Sciatic nerve (tissue), 2 donors: ENCODE results near the gene MUC5B. TPM values are rescaled to one million over a fixed set of nuclear protein-coding genes. Genes with fewer than 3 reads are reported as not detected.
A peak's percentile ranks its signal among the peaks of the same experiment; 100 is the strongest.
"Not testable (repeated sequence)": the region's sequence is repeated elsewhere in the genome, so short reads cannot be mapped to it uniquely, and the experiment has no call there.

Experiments
- ATAC-seq: fragments of 200-7000 bp; cut with Tn5 transposase; one replicate; pipeline ENCODE4 v1.9.1; 2020; ENCODE audit warnings: mild to moderate bottlenecking, moderate library complexity
- DNase-seq: peaks from one replicate; pipeline ENCODE4 v3.0.0-alpha.2; 2020; ENCODE audit warnings: low spot score
- intact Hi-C: fragments of 100-400 bp; cut with DNase I; formaldehyde crosslinking; loops from one replicate; pipeline ENCODE4 v1.14.2; 2022
- total RNA-seq: library from RNA; stranded (reverse); fragmentation: NEBNext Ultra II Directional; extraction: Animal tissue kit (Norgen Biotek cat#: 25700); gene quantifications from one replicate; pipeline ENCODE4 v1.2.1, GENCODE V29; 2021
- donor health status: DM: no; HTN: no; CAD: no.
- donor health status: DM: no; HTN: no; CAD: no.

Gene MUC5B
- total RNA-seq, 1 donor from 2014 or later = 0.71 TPM

DNA sequence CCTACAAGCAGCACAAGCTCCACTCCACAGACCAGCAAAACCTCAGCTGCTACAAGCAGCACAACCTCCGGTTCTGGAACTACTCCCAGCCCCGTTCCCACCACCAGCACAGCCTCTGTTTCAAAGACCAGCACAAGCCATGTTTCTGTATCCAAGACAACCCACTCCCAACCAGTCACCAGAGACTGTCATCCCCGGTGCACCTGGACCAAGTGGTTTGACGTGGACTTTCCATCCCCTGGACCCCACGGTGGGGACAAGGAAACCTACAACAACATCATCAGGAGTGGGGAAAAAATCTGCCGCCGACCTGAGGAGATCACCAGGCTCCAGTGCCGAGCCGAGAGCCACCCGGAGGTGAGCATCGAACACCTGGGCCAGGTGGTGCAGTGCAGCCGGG lies 33.0 kb upstream of the MUC5B start:
- DNase-seq, intact Hi-C loops, ATAC-seq: not testable (repeated sequence)

DNA sequence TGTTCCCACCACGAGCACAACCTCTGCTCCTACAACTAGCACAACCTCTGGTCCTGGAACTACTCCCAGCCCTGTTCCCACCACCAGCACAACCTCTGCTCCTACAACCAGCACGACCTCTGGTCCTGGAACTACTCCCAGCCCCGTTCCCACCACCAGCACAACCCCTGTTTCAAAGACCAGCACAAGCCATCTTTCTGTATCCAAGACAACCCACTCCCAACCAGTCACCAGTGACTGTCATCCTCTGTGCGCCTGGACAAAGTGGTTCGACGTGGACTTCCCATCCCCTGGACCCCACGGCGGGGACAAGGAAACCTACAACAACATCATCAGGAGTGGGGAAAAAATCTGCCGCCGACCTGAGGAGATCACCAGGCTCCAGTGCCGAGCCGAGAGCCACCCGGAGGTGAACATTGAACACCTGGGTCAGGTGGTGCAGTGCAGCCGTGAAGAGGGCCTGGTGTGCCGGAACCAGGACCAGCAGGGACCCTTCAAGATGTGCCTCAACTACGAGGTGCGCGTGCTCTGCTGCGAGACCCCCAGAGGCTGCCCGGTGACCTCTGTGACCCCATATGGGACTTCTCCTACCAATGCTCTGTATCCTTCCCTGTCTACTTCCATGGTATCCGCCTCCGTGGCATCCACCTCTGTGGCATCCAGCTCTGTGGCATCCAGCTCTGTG lies 30.9 kb upstream of the MUC5B start:
- ATAC-seq, intact Hi-C loops: not testable (repeated sequence)
- peak; percentile 42 for DNase-seq

DNA sequence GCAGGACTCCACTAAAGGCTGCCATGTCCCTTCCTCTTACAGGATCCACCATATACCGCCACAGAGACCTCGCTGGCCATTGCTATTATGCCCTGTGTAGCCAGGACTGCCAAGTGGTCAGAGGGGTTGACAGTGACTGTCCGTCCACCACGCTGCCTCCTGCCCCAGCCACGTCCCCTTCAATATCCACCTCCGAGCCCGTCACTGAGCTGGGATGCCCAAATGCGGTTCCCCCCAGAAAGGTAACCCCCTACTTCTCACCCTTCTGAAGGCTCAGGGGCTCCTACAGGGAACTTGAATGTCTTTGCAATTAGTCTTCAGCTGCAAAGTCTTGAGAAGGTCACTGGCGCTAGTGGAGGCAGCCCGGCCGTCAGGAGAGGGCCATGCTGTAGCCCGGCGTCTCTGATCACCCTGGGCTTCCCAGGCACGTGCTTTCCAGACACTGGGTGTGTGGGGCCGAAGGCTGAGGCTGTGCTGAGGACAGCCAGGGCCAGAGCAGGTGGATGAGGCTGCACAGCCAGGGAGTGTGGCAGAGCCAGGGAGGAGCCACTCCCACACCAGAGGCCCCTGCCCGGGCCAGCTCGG lies 30.0 kb upstream of the MUC5B start:
- no peak for ATAC-seq
- intact Hi-C loops = no loop called here
- peak; percentile 34 for DNase-seq

DNA sequence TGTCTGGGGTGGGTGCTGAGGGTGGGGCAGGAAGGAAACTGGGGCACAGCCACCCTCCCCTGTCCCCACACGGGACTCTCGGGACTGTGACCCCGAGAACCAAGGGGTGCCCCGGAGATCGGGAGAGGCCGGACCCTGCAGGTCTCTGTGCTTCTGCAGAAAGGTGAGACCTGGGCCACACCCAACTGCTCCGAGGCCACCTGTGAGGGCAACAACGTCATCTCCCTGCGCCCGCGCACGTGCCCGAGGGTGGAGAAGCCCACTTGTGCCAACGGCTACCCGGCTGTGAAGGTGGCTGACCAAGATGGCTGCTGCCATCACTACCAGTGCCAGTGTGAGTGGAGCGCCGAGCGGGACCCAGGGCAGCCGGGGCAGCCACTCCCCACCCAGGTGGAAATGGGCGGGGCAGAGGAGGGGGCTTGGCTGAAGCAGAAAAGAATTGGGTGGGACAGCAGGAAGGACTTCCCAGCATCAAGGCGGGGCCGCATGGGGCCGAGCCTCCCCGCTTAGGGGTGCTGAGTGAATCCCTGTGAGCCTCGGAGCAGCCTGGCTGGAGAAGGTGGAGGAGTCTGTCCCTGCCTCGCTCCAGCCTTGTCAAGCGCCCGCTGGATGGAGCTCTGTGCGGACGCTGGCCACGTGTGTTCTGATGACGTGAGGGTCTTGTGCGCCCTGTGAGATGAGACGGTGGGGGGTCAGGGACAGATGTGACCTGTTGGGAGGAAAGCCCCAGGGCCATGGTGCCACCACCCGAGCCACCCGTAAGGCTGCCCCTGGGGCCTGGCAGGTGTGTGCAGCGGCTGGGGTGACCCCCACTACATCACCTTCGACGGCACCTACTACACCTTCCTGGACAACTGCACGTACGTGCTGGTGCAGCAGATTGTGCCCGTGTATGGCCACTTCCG lies 29.3 kb upstream of the MUC5B start:
- intact Hi-C loops = no loop called here
- ATAC-seq (peak; percentile 15), DNase-seq (peak; percentile 53)

DNA sequence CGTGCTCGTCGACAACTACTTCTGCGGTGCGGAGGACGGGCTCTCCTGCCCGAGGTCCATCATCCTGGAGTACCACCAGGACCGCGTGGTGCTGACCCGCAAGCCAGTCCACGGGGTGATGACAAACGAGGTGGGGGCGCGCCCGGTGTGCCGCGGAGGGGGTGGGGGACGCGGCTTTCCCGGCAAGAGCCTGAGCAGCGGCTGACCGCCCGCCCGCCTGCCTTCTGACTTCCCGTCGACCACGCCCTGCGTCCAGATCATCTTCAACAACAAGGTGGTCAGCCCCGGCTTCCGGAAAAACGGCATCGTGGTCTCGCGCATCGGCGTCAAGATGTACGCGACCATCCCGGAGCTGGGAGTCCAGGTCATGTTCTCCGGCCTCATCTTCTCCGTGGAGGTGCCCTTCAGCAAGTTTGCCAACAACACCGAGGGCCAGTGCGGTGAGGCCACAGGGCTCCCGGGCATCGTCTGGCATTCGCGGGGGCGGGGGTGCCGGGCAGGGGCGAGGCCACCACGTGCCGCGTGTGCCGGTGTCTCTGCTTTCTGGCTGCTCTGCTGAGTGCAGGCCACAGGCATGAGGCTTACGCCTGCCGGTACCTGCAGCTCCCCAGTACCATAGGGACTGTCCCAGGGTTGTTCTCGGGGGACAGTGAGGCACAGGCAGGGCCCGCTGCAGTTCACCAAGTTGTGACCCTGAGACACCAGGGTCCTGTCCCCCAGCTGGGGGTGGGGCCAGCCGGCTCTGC lies 28.5 kb upstream of the MUC5B start:
- intact Hi-C loops = no loop called here
- ATAC-seq (no peak), DNase-seq (peak; percentile 56)

DNA sequence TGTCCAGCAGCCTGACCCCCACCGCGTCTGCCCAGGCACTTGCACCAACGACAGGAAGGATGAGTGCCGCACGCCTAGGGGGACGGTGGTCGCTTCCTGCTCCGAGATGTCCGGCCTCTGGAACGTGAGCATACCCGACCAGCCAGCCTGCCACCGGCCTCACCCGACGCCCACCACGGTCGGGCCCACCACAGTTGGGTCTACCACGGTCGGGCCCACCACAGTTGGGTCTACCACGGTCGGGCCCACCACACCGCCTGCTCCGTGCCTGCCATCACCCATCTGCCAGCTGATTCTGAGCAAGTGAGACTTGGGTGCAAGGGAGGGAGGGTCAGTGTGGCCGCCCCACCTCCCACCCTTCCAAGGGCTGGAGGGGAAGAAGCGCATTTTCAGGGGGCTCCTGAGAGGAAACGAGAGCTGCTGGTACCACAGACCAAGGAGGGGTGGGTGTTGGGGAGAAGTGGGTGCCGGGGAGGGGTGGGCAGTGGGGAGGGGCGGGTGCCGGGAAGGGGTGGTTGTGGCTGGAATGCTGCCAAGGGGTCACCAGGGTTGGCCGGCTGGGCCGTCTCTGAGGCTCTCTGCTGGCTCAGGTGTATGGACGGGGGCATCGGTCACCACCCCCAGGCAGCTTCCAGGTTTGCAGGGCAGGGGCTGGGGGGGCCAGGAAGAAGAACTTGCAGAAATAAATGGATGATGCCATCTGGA lies 27.7 kb upstream of the MUC5B start:
- ATAC-seq (no peak), DNase-seq (peak; percentile 54)
- intact Hi-C loops = no loop called here

DNA sequence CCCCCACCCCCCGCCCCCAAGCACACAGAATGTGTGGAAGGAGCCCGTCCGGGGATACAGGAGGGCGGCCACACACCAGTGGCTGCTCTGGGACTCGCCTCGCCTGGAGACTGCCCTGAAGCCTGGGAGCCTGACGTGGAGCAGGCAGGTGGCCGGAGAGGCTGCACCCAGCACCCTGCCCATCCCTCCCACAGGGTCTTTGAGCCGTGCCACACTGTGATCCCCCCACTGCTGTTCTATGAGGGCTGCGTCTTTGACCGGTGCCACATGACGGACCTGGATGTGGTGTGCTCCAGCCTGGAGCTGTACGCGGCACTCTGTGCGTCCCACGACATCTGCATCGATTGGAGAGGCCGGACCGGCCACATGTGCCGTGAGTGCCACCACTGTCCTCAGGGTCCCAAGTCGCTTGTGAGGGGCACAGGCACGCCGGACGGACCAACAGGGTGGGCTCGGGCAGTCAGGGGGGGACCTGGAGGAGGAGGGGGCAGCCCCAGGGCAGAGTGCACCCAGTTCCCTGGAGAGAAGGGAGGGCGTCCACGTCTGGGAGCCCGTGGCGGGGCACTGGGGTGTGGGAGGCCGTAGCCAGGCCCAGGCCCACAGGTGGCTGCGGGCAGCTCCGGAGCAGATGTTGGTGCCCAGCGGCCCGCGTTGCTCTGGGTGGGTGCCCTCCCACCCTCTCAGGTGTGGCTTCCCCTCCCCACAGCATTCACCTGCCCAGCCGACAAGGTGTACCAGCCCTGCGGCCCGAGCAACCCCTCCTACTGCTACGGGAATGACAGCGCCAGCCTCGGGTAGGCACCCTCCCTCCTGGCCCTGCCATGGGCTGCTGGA lies 27.0 kb upstream of the MUC5B start:
- ATAC-seq = no peak
- intact Hi-C loops = no loop called here
- DNase-seq = peak; percentile 52

DNA sequence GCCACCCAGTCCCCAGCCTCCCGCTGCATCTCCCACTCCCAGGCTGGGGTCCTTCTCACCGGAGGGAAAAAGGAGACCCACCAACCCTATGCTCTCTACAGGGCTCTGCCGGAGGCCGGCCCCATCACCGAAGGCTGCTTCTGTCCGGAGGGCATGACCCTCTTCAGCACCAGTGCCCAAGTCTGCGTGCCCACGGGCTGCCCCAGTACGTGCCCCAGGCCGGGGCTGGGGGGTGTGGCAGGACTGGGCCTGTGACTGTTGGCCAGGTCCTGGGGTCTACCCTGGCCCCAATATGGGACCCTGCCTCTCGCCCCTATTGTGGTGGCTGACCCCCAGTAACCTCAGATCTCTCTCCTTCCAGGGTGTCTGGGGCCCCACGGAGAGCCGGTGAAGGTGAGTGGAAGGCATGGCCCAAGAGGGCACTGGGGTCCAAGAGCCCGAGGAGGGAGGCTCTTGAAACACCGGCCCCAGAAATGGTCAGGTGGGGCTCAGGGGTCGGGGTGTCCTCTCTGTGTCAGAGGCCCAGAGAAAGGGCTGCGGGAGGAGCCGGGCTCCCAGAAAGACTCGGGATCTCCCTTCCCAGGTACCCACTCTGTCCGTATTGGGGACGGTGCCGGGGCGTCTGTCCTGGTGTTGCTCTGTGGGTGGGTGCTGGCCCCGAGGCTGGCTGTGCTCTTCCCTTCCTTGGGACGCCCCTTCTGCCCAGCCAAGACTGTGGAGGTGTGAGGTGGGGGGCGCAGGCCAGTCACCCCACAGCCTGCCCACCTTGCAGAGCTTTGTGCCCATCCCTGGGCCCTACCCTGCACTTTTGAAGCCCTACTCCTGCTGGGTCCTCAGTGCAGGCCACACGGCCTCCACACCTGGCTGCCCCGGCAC lies 26.1 kb upstream of the MUC5B start:
- ATAC-seq (no peak), DNase-seq (peak; percentile 36)
- intact Hi-C loops = no loop called here

DNA sequence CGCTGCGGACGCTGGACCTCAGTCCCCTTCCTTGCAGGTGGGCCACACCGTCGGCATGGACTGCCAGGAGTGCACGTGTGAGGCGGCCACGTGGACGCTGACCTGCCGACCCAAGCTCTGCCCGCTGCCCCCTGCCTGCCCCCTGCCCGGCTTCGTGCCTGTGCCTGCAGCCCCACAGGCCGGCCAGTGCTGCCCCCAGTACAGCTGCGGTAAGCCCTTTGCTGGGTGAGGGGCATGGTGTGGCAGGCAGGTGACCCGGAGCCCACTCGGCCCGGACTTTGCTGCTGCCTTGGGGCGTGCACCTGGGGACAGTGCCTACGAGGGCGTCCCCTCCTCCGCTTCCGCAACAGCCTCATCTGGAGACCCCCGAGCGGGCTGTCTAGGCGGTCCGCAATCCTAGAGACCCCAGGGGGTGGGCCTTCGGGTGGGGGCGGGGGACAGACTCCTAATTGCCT lies 25.4 kb upstream of the MUC5B start:
- intact Hi-C loops = no loop called here
- peak; percentile 25 for DNase-seq
- ATAC-seq = no peak

DNA sequence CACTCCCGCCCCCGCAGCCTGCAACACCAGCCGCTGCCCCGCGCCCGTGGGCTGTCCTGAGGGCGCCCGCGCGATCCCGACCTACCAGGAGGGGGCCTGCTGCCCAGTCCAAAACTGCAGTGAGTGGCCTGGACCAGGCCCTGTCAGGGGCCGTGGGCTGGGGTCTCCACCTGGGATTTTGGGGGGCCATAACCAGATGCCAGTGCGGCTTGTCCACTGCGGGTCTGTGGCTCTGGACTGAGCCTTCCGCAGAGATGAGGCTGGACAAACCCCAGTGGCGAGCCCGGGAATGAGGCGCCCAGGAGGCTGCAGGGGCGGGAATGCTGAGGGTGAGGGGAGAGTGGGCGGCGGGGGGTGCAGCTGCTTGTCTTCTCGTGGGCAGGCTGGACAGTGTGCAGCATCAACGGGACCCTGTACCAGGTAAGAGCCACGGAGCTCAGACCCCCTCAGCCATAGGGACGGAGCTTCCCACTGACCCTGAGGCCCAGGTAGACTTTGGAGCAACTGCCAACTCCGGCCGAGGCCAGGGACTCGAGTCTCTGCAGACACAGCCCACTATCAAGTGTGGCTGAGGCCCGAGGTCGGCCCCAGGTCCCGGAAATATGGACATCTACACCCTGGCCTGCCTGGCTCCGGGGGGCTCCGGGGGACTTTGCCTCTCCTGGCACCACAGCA lies 24.8 kb upstream of the MUC5B start:
- ATAC-seq (no peak), DNase-seq (peak; percentile 51)
- intact Hi-C loops = no loop called here

DNA sequence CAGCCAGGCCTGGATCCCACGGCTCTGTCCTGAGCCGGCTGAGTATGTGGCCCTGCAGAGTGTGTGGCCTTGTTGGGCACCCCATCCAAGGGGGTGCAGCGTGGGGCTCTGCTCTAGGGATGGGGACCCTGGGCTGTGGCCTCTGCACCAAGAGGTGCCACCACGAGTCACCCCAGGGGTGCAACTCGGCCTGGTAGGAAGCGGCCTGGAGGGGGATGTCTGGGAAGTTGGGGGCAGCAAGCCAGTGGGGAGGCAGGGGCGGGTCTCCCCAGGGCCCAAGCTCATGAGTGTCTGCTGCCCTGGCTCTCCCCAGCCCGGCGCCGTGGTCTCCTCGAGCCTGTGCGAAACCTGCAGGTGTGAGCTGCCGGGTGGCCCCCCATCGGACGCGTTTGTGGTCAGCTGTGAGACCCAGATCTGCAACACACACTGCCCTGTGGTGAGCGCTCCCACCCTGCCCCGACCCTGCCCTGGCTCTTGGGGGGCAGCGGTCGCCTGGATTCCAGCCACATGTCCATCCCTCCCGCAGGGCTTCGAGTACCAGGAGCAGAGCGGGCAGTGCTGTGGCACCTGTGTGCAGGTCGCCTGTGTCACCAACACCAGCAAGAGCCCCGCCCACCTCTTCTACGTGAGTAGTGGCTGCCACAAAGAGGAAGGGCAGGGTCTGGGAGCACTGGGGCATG lies 24.2 kb upstream of the MUC5B start:
- intact Hi-C loops = no loop called here
- peak; percentile 32 for DNase-seq
- no peak for ATAC-seq

DNA sequence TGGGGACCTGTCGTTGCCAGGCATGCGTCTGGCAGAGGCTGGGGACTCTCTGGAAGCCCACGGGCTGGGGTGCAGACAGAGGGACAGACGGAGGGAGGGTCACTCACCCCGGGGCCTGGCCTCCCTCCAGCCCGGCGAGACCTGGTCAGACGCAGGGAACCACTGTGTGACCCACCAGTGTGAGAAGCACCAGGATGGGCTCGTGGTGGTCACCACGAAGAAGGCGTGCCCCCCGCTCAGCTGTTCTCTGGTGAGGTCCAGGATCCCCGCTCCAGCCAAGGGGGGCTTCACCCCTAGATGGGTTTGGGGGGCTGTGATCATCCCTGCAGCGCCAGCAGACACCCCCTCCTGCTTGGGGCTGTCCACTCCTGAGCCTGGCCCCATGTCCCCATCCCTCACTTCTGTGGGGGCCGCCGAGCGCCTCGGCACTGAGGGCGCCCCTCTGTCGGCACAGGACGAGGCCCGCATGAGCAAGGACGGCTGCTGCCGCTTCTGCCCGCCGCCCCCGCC lies 23.6 kb upstream of the MUC5B start:
- no peak for ATAC-seq
- intact Hi-C loops = no loop called here
- DNase-seq = peak; percentile 52

DNA sequence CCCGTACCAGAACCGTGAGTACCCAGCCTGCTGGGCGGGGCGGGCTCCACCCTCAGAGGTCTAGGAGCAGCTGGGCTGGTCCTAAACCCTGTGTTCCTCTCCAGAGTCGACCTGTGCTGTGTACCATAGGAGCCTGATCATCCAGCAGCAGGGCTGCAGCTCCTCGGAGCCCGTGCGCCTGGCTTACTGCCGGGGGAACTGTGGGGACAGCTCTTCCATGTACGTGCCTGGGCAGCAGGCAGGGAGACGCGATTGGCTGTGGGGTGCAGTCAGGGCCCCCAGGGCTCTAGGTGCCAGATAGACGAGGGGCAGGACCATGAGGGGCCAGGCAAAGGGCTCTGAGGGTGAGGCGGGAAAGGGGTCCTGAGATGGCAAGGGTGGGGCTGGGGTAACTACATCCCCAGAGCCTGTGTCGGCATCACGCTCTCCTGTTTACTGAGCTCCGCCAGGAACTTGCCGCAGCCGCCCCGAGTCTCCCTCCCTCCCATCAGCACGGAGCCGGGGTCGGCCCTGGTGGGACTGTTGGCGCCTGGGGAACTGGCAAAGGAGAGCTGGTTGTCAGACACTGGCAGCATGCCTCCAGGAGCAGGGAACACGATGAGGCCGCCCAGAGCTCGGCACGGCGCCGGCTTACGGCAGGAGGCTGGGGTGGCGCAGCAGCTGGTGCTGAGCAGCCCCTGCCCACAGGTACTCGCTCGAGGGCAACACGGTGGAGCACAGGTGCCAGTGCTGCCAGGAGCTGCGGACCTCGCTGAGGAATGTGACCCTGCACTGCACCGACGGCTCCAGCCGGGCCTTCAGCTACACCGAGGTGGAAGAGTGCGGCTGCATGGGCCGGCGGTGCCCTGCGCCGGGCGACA lies 22.9 kb upstream of the MUC5B start:
- DNase-seq (peak; percentile 38), ATAC-seq (no peak)
- intact Hi-C loops = loop anchor here (10.0 kb wide), 1 partner anchor 385 kb away; the partner anchor contains the start of gene KRTAP5-1

DNA sequence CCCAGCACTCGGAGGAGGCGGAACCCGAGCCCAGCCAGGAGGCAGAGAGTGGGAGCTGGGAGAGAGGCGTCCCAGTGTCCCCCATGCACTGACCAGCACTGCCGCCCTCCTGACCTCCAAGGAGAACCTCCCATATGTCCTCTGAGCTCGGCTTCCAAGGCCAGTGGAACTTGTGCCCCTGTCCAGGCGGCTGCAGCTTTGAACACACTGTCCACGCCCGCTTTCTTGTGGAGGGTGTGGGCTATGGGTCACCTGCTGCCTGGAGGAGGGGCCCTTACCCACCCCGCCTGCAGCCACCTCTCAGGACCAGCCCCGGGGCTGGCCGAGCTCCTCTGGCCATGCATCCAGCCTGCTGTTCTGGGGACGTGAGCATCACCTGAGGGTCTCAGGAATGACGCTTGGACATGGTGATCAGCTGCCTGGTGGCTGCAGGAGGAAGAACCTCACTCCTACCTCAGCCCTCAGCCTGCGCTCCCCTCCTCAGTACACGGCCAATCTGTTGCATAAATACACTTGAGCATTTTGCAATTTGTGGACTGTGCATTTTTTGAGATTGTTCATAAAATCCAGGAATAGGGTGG lies 22.2 kb upstream of the MUC5B start:
- DNase-seq (peak; percentile 39), ATAC-seq (no peak)
- intact Hi-C loops = loop anchor here (10.0 kb wide), 1 partner anchor 384 kb away; the partner anchor contains the start of gene KRTAP5-1
